ENCODE data around the gene TNC.

TNC gene

GRCh38 chr9:115086461-115086860 is 31.5 kb downstream of the TNC start:
- no peak for DNase-seq (ENCODE audit: low read depth, low spot score)
- no peak overlapping the region for H3K4me3 ChIP-seq (ENCODE audit: low read depth, low read length)
- no peak for TF ChIP-seq CTCF (IDR thresholded peaks at IDR 0.05; ENCODE audit: low read depth, low read length)
- in situ Hi-C loops (cut with HindIII; ENCODE audit: low sequenced_read_pairs), result no loop called here

GRCh38 chr9:115085773-115086377 is 32.1 kb downstream of the TNC start:
- TF ChIP-seq CTCF (IDR thresholded peaks at IDR 0.05; ENCODE audit: low read depth, low read length), result no peak
- in situ Hi-C loops (cut with HindIII; ENCODE audit: low sequenced_read_pairs), result no loop called here
- no peak for DNase-seq (ENCODE audit: low read depth, low spot score)
- no peak overlapping the region for H3K4me3 ChIP-seq (ENCODE audit: low read depth, low read length)

DNA sequence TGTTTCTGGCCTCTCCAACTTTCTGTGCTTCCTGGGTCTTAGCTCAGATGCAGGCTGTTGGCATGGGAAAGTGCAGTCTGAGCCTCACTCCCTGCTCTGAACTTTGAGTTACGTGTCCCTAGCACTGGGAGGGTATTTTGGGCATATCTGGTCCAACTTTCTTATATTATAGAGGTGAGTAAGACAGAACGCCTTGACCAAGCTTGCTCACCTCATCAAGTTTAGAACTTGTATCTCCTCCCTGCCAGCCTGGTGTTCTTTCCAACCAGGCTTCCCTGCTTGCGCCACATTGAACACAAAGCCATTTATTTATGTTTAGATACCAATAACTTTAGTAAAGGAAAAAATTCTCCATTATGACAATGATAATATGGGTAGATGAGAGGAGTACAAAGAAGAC is 33.2 kb downstream of the TNC start:
- in situ Hi-C loops (cut with HindIII; ENCODE audit: low sequenced_read_pairs), result no loop called here
- TF ChIP-seq CTCF (IDR thresholded peaks at IDR 0.05; ENCODE audit: low read depth, low read length), result no peak
- no peak for DNase-seq (ENCODE audit: low read depth, low spot score)
- no peak overlapping the region for H3K4me3 ChIP-seq (ENCODE audit: low read depth, low read length)

DNA sequence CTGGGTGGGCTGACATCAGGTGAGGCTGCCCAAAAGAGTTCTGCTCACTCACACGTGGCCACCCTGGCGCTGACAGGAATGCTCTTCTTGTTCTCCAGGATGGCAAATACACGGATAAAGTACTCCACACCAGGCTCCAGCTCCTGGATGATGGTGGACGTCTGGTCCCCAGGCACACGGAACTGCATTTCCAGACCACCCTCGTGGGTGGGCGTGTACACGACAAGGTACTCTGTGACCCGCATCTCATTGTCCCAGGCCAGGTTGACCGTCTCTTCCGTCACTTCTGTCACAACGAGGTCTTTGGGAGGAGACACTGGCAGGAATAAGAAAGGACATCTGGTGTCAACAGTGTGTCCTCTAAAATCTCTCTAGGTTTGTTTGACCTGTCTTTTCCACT is 33.8 kb downstream of the TNC start:
- TF ChIP-seq CTCF (IDR thresholded peaks at IDR 0.05; ENCODE audit: low read depth, low read length), result no peak
- no peak overlapping the region for H3K4me3 ChIP-seq (ENCODE audit: low read depth, low read length)
- no peak for DNase-seq (ENCODE audit: low read depth, low spot score)
- in situ Hi-C loops (cut with HindIII; ENCODE audit: low sequenced_read_pairs), result no loop called here

DNA sequence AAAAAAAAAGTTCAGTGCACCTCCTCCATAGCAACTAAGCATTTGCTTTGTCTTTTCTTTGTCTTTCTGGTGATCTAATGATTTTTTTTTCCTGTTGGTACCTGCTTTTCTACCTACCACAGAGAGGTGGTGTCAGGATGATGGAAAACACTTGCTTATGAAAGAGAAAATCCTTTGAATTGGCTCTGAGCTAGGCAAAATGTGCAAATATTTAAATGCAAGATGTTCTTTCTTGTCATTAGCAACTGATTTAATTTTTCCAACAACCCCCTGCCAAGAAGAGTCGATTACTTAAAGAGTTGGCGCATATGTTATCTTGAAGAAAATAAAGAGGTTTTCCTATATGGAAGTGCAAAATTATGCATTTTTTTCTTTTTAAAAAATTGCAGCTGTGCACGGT is 37.7 kb downstream of the TNC start:
- in situ Hi-C loops (cut with HindIII; ENCODE audit: low sequenced_read_pairs), result no loop called here
- H3K4me3 ChIP-seq (ENCODE audit: low read depth, low read length), result no peak overlapping the region
- DNase-seq (ENCODE audit: low read depth, low spot score), result no peak
- TF ChIP-seq CTCF (IDR thresholded peaks at IDR 0.05; ENCODE audit: low read depth, low read length), result no peak

DNA sequence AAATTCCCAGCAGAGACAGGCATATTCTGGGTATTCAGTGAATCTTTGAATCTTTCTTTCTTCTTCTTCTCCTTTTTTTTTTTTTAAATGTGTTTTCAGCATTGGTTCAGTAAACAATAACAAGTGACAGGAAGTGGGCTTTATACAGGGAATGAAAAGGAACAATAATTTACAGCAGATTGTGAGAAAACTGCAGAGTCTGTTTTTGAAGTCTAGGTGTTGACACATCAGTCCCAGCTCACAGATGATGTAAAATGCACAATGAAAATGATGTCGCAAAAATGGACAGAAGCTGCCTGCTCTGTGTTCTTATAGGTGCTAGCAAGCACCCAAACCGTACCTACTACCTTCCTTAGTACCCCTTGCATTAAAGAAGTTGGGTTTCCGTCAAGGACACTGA is 38.8 kb downstream of the TNC start:
- no peak for DNase-seq (ENCODE audit: low read depth, low spot score)
- no peak overlapping the region for H3K4me3 ChIP-seq (ENCODE audit: low read depth, low read length)
- TF ChIP-seq CTCF (IDR thresholded peaks at IDR 0.05; ENCODE audit: low read depth, low read length), result no peak
- in situ Hi-C loops (cut with HindIII; ENCODE audit: low sequenced_read_pairs), result no loop called here

DNA sequence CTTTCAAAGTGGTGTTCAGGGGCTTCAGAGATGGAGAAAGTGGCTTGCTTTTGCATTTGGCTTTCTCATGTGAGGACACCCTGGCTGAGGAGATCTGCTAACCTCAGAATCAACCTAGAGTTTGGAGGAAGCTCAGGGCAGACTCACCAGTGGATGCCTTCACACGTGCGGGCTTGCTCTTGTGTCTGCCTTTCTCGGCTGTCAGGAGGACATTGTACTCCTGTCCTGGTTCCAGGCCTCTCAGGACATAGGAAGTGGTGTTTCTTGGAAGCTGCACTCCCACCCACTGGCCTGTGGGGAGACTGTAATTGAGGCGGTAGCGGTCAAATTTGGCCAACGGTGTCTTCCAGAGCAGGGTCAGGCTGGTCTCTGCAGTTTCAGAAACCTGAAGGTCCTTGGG is 44.5 kb downstream of the TNC start:
- no peak for TF ChIP-seq CTCF (IDR thresholded peaks at IDR 0.05; ENCODE audit: low read depth, low read length)
- in situ Hi-C loops (cut with HindIII; ENCODE audit: low sequenced_read_pairs), result no loop called here
- H3K4me3 ChIP-seq (ENCODE audit: low read depth, low read length), result no peak overlapping the region
- DNase-seq (ENCODE audit: low read depth, low spot score), result no peak

Measured in astrocyte of the spinal cord (primary cell).